Chondrocyte (in vitro differentiated cells): ENCODE measurements around the gene DSE. TPM values are rescaled to one million over a fixed set of nuclear protein-coding genes. Genes with fewer than 3 reads are reported as not detected.
A peak's percentile ranks its signal among the peaks of the same experiment; 100 is the strongest.

Experiments
- DNase-seq: peaks from one replicate; pipeline ENCODE4 v3.0.0; 2021; ENCODE audit warnings: mixed read lengths, low spot score
- H3K27ac Mint-ChIP-seq: one replicate; pipeline ENCODE4 v1.8.0; 2021; ENCODE audit warnings: mild to moderate bottlenecking, moderate library complexity, mixed read lengths; ENCODE audit not compliant: unreplicated experiment
- H3K27me3 Mint-ChIP-seq: 2 replicates; pipeline ENCODE4 v1.8.0; 2021; ENCODE audit warnings: low read depth, mixed read lengths
- H3K36me3 Mint-ChIP-seq: 2 replicates; pipeline ENCODE4 v1.8.0; 2021; ENCODE audit warnings: low read depth, mixed read lengths
- H3K4me1 Mint-ChIP-seq: 2 replicates; pipeline ENCODE4 v1.8.0; 2021; ENCODE audit warnings: low read depth, mild to moderate bottlenecking, mixed read lengths
- H3K4me3 Mint-ChIP-seq: one replicate; pipeline ENCODE4 v1.8.0; 2021; ENCODE audit warnings: mild to moderate bottlenecking, moderate library complexity, mixed read lengths; ENCODE audit not compliant: unreplicated experiment
- H3K9me3 Mint-ChIP-seq: 2 replicates; pipeline ENCODE4 v1.8.0; 2021; ENCODE audit warnings: low read depth, mixed read lengths
- total RNA-seq: library from RNA; stranded (reverse); gene quantifications from 3 replicates; pipeline ENCODE4 v1.2.1, GENCODE V29; 2021
- TF ChIP-seq, protein P1 (sequence below): fragments of 200-600 bp; sonication (generic); IDR thresholded peaks from 2 replicates; pipeline ENCODE4 v1.5.0; 2021; ENCODE audit warnings: antibody characterized with exemption, mild to moderate bottlenecking, moderate library complexity

Gene DSE
- total RNA-seq, 1 donor from 2014 or later = 78.0 TPM

DNA sequence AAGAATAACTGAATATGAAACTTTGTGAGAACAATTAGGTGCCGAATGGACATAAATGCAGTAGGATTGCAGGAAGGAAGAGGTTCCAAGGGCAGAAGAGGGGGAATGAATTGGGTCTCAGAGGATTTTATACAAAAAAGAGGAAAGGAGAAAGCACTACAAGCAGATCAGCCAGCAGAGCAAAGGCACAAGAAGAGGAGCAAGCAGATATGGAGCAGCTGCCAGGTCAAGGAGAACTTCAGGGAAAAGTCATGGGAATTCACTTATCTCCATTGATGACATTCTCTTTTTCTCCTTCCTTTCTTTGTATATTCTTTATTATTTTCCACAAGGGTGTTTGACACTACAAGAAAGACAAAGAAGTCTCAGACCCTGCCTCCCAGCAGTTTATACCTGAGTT, 9.6 kb downstream of the DSE start:
- Mint-ChIP-seq H3K36me3 (peaks cover 6% of the 10 kb centered on the region), H3K4me1 (peaks cover 71% of the 10 kb centered on the region), H3K27ac (peak overlapping the region; percentile 55), H3K9me3 (no peaks in the 10 kb centered on the region), H3K4me3 (no peak overlapping the region), H3K27me3 (no peaks in the 10 kb centered on the region)
- TF ChIP-seq, protein P1, sequence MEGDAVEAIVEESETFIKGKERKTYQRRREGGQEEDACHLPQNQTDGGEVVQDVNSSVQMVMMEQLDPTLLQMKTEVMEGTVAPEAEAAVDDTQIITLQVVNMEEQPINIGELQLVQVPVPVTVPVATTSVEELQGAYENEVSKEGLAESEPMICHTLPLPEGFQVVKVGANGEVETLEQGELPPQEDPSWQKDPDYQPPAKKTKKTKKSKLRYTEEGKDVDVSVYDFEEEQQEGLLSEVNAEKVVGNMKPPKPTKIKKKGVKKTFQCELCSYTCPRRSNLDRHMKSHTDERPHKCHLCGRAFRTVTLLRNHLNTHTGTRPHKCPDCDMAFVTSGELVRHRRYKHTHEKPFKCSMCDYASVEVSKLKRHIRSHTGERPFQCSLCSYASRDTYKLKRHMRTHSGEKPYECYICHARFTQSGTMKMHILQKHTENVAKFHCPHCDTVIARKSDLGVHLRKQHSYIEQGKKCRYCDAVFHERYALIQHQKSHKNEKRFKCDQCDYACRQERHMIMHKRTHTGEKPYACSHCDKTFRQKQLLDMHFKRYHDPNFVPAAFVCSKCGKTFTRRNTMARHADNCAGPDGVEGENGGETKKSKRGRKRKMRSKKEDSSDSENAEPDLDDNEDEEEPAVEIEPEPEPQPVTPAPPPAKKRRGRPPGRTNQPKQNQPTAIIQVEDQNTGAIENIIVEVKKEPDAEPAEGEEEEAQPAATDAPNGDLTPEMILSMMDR = no peak
- no peak for DNase-seq

DNA sequence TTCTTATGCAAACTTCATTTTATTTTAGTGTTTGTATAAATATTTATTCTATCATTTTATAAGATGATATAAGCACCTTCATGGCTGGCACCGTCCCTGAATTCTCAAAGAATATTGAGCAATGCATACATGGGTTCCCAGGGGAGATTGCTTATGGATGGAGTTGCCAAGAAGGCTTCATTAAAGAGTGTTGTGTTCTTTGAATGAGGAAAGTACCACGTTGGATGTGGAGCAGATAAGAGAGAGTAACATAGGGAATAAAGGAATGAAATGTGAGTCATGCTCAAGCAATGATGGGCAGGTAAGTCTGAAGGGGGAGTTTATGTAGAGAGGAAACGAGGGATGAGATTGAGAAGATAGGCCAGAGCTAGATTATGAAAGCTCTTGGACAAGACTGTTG, 10.3 kb downstream of the DSE start:
- H3K36me3 Mint-ChIP-seq = peaks cover 5% of the 10 kb centered on the region
- H3K27me3 Mint-ChIP-seq = no peaks in the 10 kb centered on the region
- TF ChIP-seq, protein P1 = no peak
- peak overlapping the region; percentile 24 for H3K27ac Mint-ChIP-seq
- H3K4me3 Mint-ChIP-seq = no peak overlapping the region
- DNase-seq = no peak
- H3K4me1 Mint-ChIP-seq = peaks cover 76% of the 10 kb centered on the region
- no peaks in the 10 kb centered on the region for H3K9me3 Mint-ChIP-seq

DNA sequence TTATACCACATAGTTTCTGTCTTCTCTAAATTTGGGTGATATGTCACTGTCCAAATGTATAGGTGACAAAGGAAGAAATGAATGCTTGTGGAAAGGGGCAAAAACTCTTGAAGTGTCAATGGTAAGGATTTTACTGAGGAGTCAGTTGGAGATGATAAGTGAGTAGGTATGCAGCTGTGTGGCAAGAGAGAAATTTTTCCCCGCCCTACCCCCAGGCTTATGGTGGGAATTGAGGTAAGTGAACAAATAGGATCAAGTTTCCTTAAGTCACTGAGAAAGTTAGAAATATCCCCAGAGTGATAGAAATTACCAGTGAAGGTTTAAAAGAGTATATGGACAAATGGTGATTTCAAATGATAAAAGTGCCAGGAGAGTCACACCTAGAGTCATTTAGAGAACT, 11.8 kb downstream of the DSE start:
- H3K9me3 Mint-ChIP-seq = no peaks in the 10 kb centered on the region
- peak overlapping the region; percentile 13 for H3K27ac Mint-ChIP-seq

GRCh38 chr6:116384727-116385458, 14.1 kb downstream of the DSE start:
- H3K4me3 Mint-ChIP-seq = no peak overlapping the region
- peaks cover 88% of the 10 kb centered on the region for H3K4me1 Mint-ChIP-seq
- H3K27me3 Mint-ChIP-seq = no peaks in the 10 kb centered on the region
- peaks cover 3% of the 10 kb centered on the region for H3K36me3 Mint-ChIP-seq
- H3K27ac Mint-ChIP-seq = peak overlapping the region; percentile 89
- DNase-seq = no peak
- no peaks in the 10 kb centered on the region for H3K9me3 Mint-ChIP-seq
- TF ChIP-seq, protein P1 = no peak

More for the DNA sequence above, 11.8 kb downstream of the DSE start:
- H3K27me3 Mint-ChIP-seq = no peaks in the 10 kb centered on the region
- TF ChIP-seq, protein P1 = no peak
- H3K36me3 Mint-ChIP-seq = peaks cover 3% of the 10 kb centered on the region
- DNase-seq = no peak
- peaks cover 80% of the 10 kb centered on the region for H3K4me1 Mint-ChIP-seq
- no peak overlapping the region for H3K4me3 Mint-ChIP-seq

DNA sequence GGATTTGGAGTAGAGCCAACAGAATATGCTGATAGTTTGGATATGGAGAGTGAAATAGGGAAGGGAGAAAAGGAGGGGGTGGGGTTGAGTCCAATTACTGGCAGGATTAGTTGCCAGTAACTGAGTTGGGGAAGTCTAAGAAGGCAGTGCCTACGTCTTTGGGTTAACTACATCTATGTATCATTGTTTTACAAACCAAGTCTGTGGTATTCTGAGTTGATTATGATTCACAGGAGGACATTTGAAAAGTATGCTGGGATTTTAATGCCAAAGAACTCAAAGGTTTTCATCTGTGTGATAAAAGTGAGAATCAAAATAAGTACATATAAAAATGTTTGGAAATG, 14.7 kb downstream of the DSE start:
- peaks cover 3% of the 10 kb centered on the region for H3K36me3 Mint-ChIP-seq
- H3K27ac Mint-ChIP-seq = peak overlapping the region; percentile 89
- no peak for DNase-seq
- no peaks in the 10 kb centered on the region for H3K27me3 Mint-ChIP-seq
- TF ChIP-seq, protein P1 = no peak
- no peak overlapping the region for H3K4me3 Mint-ChIP-seq
- peaks cover 85% of the 10 kb centered on the region for H3K4me1 Mint-ChIP-seq
- no peaks in the 10 kb centered on the region for H3K9me3 Mint-ChIP-seq
